ENCODE results near the gene ZNF778. TPM values are rescaled to one million over a fixed set of nuclear protein-coding genes. Genes with fewer than 3 reads are reported as not detected.

ZNF778 gene
- total and polyA plus RNA-seq, 2 of the 13 experiments (the other 11 are each of a cell fraction or from before 2014, with no cell fraction given): 3.8 to 7.2 TPM

GRCh38 chr16:89192956-89193575 is 24.4 kb upstream of the ZNF778 start:
- Histone ChIP-seq H4K20me1 (ENCODE audit: insufficient read depth, low read length) (peaks cover 23% of the 10 kb centered on the region; the same call in 1 of the 2 replicates), H2AFZ (ENCODE audit: low read length) (no peak overlapping the region), H3K27ac (ENCODE audit: extremely low read length, insufficient read depth, low read length) (peak overlapping the region; percentile 53), H3K36me3 (replicated peaks in 1 of 2; ENCODE audit: control insufficient read depth in 1 of 2, insufficient read depth in 2 of 2, low read length in 2 of 2) (peaks cover 0 to 3% of the 10 kb centered on the region in 2 experiments; a peak in 1 of 5 replicates), H3K4me1 (ENCODE audit: insufficient read depth, low read length) (peaks cover 50% of the 10 kb centered on the region), H3K9me3 (ENCODE audit: low read length) (no peaks in the 10 kb centered on the region), H3K4me2 (ENCODE audit: low read depth, low read length) (no peak overlapping the region), H3K27me3 (ENCODE audit: control insufficient read depth in 1 of 2, insufficient read depth in 2 of 2, low read length in 2 of 2) (no peaks in the 10 kb centered on the region; a peak in 1 of 5 replicates), H3K79me2 (ENCODE audit: insufficient read depth, low read length) (peaks cover 6% of the 10 kb centered on the region), H3K4me3 (replicated peaks in 1 of 3; ENCODE audit: insufficient read depth in 1 of 3, low read depth in 2 of 3, low read length in 3 of 3) (no peak overlapping the region), H3K9ac (ENCODE audit: insufficient read depth, low read depth, low read length) (no peak overlapping the region)
- ATAC-seq (peak; percentile 1; the same call in 2 of the 3 replicates), FAIRE-seq (no peak), DNase-seq (ENCODE audit: low spot score) (peak; percentile 70)
- ChIA-PET POLR2A (interaction anchor here (0.8 to 3.0 kb wide), 13 partner anchors 7 to 434 kb away, joined by 3 to 44 read pairs (median 6); partner anchors contain the start of genes APRT, CDH15, PIEZO1 and SLC22A31), CTCF (ENCODE audit: low intra/inter-chr PET ratio, low total read pairs) (no interaction called here)
- 41% methylated on average over 35 of the region's 39 CpGs for WGBS (ENCODE audit: low lambda C conversion rate)
- in situ Hi-C loops (cut with HindIII; ENCODE audit: extremely low pct_ligation_motif_present, low pct_unique_long_range_greater_than_20kb) (no loop called here), intact Hi-C loops (cut with micrococcal nuclease; ENCODE audit: unreplicated experiment) (no loop called here)
- BruUV-seq (replicated peaks): no TSS peak
- TF ChIP-seq HOXA7 (CRISPR knock-in tag; IDR thresholded peaks at IDR 0.05) (no peak), ZNF430 (CRISPR knock-in tag; IDR thresholded peaks at IDR 0.05) (no peak), ZMAT5 (CRISPR knock-in tag; IDR thresholded peaks at IDR 0.05; ENCODE audit: borderline replicate concordance, low read depth) (no peak), NFAT5 (CRISPR knock-in tag; IDR thresholded peaks at IDR 0.05) (0 out of 2 replicates have a peak, but pooled peaks have one; percentile 20), ZNF891 (CRISPR knock-in tag; IDR thresholded peaks at IDR 0.05) (no peak), ZNF816 (CRISPR knock-in tag; IDR thresholded peaks at IDR 0.05; ENCODE audit: borderline replicate concordance) (no peak), ZNF550 (CRISPR knock-in tag; IDR thresholded peaks at IDR 0.05; ENCODE audit: borderline replicate concordance) (no peak), ZMYM4 (CRISPR knock-in tag; IDR thresholded peaks at IDR 0.05) (no peak), ZNF569 (CRISPR knock-in tag; IDR thresholded peaks at IDR 0.05; ENCODE audit: borderline replicate concordance) (no peak), LBX2 (CRISPR knock-in tag; IDR thresholded peaks at IDR 0.05; ENCODE audit: borderline replicate concordance) (no peak), PATZ1 (CRISPR knock-in tag; IDR thresholded peaks at IDR 0.05) (0 out of 2 replicates have a peak, but pooled peaks have one; percentile 16), ZNF317 (CRISPR knock-in tag; IDR thresholded peaks at IDR 0.05) (no peak)

Measured in HepG2 (cell line).